Measurements from ENCODE around the gene RAD51B.

The RAD51B gene

DNA sequence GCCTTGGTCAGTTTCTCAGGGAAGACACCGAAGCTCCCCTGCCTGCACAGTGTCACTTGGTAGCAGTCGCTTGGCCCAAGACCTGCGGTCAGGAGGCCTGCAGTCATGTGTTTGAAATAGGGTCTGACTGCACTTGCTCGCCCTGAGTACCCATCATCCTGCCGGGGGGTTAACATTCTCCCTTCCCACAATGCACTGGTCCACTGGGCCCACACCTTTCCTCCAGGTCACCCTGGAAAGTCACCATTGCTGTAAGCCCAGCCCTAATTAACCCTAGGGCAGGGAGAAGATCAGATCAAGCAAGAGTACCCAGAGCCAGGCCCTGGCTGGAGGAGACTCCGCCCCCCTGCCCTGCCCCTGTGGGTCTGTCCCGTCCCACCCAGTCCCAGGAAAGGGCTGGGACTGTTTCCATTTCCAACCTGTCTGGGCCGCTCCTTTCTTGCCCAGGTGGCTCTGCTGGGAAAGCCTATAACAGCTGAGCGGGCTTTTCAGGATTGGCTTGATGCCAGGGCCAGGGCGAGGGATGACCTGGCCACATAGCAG, 886.2 kb downstream of the RAD51B start:
- TF ChIP-seq, protein P1, sequence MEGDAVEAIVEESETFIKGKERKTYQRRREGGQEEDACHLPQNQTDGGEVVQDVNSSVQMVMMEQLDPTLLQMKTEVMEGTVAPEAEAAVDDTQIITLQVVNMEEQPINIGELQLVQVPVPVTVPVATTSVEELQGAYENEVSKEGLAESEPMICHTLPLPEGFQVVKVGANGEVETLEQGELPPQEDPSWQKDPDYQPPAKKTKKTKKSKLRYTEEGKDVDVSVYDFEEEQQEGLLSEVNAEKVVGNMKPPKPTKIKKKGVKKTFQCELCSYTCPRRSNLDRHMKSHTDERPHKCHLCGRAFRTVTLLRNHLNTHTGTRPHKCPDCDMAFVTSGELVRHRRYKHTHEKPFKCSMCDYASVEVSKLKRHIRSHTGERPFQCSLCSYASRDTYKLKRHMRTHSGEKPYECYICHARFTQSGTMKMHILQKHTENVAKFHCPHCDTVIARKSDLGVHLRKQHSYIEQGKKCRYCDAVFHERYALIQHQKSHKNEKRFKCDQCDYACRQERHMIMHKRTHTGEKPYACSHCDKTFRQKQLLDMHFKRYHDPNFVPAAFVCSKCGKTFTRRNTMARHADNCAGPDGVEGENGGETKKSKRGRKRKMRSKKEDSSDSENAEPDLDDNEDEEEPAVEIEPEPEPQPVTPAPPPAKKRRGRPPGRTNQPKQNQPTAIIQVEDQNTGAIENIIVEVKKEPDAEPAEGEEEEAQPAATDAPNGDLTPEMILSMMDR (IDR thresholded peaks at IDR 0.05; ENCODE audit: borderline replicate concordance, insufficient read depth, low read depth, low read length), result no peak
- H3K4me3 ChIP-seq (ENCODE audit: low read depth, low read length), result no peak overlapping the region

DNA sequence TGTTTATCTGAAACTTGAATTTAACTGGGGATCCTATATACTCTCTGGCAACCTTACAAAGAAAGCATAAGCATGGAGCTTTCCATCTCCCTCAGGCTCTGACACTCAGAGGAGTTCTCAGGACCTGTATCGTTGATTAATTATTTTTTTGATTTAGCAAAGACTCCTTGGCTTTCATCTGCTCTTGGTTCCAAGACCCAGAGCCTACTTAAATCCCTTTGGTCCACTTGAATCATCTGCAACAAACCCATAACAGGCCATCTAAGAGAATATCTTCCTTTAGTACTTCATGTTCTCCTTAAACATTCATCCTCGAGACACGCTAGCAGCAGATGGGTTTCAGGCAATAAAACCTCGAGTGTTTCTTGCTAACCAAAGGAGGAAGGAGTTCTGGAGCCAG, 887.9 kb downstream of the RAD51B start:
- TF ChIP-seq, protein P1 (IDR thresholded peaks at IDR 0.05; ENCODE audit: borderline replicate concordance, insufficient read depth, low read depth, low read length), result no peak
- H3K4me3 ChIP-seq (ENCODE audit: low read depth, low read length), result no peak overlapping the region

DNA sequence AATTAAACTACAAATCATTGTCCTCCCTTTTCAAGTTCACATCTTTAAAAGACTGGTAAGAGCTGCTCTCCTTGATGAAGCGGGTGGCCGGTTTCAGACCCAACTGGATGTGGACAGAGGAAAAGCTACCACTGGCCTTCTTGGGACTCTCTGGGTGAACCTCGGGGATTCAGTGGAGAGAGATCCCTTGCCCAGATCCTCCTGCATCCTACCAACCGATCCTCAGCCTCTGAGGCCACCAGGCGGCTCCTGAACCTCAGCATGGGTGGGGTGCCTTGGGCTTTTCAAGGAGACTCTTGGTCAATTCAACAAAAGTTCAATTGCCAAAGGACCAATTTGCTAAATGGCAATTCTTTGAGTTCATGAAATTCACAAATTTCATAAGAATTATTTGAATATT, 888.8 kb downstream of the RAD51B start:
- TF ChIP-seq, protein P1 (IDR thresholded peaks at IDR 0.05; ENCODE audit: borderline replicate concordance, insufficient read depth, low read depth, low read length), result no peak
- H3K4me3 ChIP-seq (ENCODE audit: low read depth, low read length), result no peak overlapping the region

DNA sequence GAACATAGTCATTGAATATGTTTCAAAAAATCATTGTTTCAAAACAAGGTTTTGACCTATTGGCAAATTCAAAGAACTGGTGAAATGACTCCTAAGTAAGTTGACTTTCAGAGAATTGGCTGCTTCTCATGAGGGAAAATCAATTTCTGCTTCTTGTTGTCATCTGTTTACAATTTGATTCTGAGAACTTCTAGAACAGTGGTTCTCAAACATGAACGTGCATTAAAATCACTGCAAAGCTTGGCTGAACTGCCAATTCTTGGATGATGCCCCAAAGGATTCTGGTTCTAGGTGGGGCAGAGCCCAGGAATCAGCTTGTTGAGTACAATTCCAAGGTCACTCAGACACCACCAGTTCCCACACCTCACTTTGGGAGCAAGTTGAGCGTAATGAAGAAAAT, 889.4 kb downstream of the RAD51B start:
- no peak overlapping the region for H3K4me3 ChIP-seq (ENCODE audit: low read depth, low read length)
- TF ChIP-seq, protein P1 (IDR thresholded peaks at IDR 0.05; ENCODE audit: borderline replicate concordance, insufficient read depth, low read depth, low read length), result no peak

DNA sequence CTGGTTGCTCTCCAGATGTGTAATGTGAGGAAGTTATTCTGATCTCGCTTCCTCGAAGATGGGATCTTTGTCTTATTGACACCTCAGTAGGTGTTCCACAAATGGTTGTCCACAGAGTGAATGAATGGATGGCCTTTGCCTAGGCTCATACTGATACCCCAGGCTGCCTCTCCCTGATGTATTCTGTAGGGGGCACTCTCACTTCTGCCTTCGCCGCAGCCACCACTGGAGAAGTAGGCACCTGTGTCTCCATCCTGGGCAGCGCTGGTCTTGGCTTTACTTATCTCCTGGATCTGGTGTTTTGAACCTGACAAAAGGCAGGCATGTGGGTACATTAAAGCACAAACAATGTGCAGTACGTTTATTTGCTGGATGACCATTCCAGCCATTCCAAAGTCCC, 891.2 kb downstream of the RAD51B start:
- TF ChIP-seq, protein P1 (IDR thresholded peaks at IDR 0.05; ENCODE audit: borderline replicate concordance, insufficient read depth, low read depth, low read length), result no peak
- no peak overlapping the region for H3K4me3 ChIP-seq (ENCODE audit: low read depth, low read length)

DNA sequence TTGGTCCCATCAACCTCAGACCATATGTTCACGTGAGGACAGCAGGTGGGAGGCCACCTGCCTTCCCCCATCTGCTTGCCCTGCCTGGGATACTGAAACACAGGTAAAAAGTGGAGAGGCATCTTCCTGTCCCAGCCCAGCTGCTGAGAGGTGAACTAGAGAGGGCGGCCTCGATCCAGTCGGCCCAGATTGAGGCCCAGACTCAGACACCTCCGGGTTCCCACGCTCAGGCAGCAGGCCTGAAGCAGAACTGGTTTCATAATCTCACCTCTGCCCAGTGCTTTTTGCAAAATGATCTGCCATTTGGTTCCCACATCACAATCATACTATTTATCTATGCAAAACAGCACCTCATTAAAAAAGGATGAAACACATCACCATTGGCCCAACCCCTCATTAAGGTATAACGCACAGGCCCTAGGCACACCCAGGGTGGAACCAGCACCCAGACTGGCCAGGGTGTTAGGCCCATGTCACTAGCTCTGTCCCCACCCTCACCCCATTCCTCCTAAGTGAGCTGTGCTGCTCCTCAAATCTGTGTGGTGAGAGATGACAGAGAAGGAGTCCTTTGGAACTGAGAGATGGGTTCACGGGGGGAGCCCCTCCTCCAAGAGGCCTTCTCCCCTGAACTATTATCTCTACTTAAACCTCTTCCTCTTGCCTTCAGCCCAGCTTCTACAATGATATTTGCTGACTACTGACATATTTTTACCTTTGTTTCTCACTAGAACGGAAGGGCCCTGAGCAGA, 892.2 kb downstream of the RAD51B start:
- TF ChIP-seq, protein P1 (IDR thresholded peaks at IDR 0.05; ENCODE audit: borderline replicate concordance, insufficient read depth, low read depth, low read length), result no peak
- H3K4me3 ChIP-seq (ENCODE audit: low read depth, low read length), result no peak overlapping the region
